Activated CD8-positive, alpha-beta T cell treated with anti-CD3 and anti-CD28 coated beads for 36 hours (primary cell): ENCODE data around the gene KCND3. TPM values are rescaled to one million over a fixed set of nuclear protein-coding genes. Genes with fewer than 3 reads are reported as not detected.

Experiments
- ATAC-seq: fragments of 200-7000 bp; cut with Tn5 transposase; one replicate; pipeline ENCODE4 v1.10.0; 2021; ENCODE audit warnings: mild to moderate bottlenecking, moderate library complexity
- CTCF ChIA-PET: fragments of 350-600 bp; sonication (Branson Sonifier 250); formaldehyde crosslinking; loops from one replicate; lab custom pipeline; 2021; ENCODE audit warnings: antibody characterized with exemption; lab: Charles Lee
- POLR2A ChIA-PET: fragments of 350-600 bp; sonication (Branson Sonifier 250); formaldehyde crosslinking; loops from one replicate; lab custom pipeline; 2021; ENCODE audit warnings: antibody characterized with exemption; lab: Charles Lee
- DNase-seq: peaks from one replicate; pipeline ENCODE4 v3.0.0-alpha.2; 2020
- H3K27ac Mint-ChIP-seq: one replicate; pipeline ENCODE4 v1.8.0; 2021; ENCODE audit warnings: mild to moderate bottlenecking, mixed read lengths
- H3K27me3 Mint-ChIP-seq: one replicate; pipeline ENCODE4 v1.8.0; 2021; ENCODE audit warnings: mixed read lengths
- H3K36me3 Mint-ChIP-seq: one replicate; pipeline ENCODE4 v1.8.0; 2021; ENCODE audit warnings: low read depth, mixed read lengths
- H3K4me1 Mint-ChIP-seq: one replicate; pipeline ENCODE4 v1.8.0; 2021; ENCODE audit warnings: low read depth, mixed read lengths
- H3K4me3 Mint-ChIP-seq: one replicate; pipeline ENCODE4 v1.8.0; 2021; ENCODE audit warnings: mild to moderate bottlenecking, moderate library complexity, mixed read lengths
- H3K9me3 Mint-ChIP-seq: one replicate; pipeline ENCODE4 v1.8.0; 2021; ENCODE audit warnings: mixed read lengths
- intact Hi-C: fragments of 100-400 bp; cut with micrococcal nuclease; formaldehyde crosslinking; loops from one replicate; pipeline ENCODE4 v1.10.0; 2022
- total RNA-seq, 2 experiments: library from RNA; stranded (reverse); gene quantifications; one replicate each; pipeline ENCODE4 v1.2.3, GENCODE V29; 2021
- TF ChIP-seq, protein P1 (sequence below): fragments of 200-600 bp; IDR thresholded peaks from one replicate; pipeline ENCODE4 v1.8.0; 2022; ENCODE audit warnings: antibody characterized with exemption, mild to moderate bottlenecking

Gene KCND3
- total RNA-seq, 2 experiments from 2014 or later = not detected

DNA sequence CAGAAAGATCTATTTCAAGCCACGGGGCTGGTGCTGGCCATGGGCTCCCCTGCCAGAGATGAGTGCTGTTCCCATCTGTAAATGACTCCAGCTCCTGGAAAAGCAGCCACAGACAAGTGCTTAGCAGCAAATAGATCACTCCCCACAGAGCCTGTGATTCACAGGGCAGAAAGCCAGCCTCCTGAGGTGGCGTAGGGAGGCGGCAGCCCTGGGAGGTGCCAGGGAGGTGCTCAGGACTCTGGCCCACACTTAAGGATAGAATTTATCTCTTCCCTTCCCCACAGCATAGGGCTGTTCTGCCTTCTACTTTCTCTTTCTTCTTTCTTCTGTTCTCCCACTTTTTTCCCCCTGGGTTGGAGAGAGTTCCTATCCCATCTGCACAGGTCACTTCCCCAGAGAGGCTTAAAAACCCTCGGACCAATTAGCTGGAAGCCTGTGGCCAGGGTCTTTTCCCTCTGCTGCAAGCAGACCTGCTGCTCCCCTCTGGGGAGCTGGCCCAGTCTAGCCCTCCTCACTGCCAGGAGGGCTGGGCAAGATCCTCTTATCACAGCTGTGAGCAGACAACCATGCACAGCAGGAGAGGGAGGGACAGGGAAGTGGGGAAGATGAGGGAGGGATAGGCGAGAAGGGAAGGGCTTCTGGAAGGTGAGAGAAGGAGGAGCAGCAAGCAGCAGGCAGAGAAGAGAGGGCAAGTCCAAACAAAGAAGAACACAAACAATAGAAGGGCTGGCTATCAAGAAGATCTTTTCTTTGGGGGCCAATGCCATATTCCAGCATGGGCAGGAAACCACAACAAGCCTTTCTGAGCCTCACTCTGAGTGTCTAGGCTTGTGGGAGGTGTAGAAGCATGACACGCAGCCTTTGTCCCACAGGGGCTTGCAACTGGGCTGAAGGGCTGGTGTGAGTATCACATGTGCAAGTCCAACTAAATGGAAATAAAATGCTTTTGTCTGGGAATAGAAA, 41.0 kb downstream of the KCND3 start:
- ChIA-PET CTCF (no interaction called here), POLR2A (no interaction called here)
- Mint-ChIP-seq H3K4me1 (peaks cover 3% of the 10 kb centered on the region), H3K27ac (no peak overlapping the region), H3K4me3 (no peak overlapping the region), H3K9me3 (no peaks in the 10 kb centered on the region), H3K36me3 (no peaks in the 10 kb centered on the region), H3K27me3 (peaks cover 13% of the 10 kb centered on the region)
- no peak for DNase-seq
- no peak for ATAC-seq
- intact Hi-C loops = no loop called here
- TF ChIP-seq, protein P1, sequence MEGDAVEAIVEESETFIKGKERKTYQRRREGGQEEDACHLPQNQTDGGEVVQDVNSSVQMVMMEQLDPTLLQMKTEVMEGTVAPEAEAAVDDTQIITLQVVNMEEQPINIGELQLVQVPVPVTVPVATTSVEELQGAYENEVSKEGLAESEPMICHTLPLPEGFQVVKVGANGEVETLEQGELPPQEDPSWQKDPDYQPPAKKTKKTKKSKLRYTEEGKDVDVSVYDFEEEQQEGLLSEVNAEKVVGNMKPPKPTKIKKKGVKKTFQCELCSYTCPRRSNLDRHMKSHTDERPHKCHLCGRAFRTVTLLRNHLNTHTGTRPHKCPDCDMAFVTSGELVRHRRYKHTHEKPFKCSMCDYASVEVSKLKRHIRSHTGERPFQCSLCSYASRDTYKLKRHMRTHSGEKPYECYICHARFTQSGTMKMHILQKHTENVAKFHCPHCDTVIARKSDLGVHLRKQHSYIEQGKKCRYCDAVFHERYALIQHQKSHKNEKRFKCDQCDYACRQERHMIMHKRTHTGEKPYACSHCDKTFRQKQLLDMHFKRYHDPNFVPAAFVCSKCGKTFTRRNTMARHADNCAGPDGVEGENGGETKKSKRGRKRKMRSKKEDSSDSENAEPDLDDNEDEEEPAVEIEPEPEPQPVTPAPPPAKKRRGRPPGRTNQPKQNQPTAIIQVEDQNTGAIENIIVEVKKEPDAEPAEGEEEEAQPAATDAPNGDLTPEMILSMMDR = no peak

- H3K27me3 Mint-ChIP-seq = peaks cover under 1% of the 10 kb centered on the region
- no peaks in the 10 kb centered on the region for H3K9me3 Mint-ChIP-seq
- intact Hi-C loops = no loop called here
- H3K36me3 Mint-ChIP-seq = no peaks in the 10 kb centered on the region
- TF ChIP-seq, protein P1 = no peak
- peaks cover 3% of the 10 kb centered on the region for H3K4me1 Mint-ChIP-seq
- no peak overlapping the region for H3K27ac Mint-ChIP-seq
- DNase-seq (no peak), ATAC-seq (no peak)
- CTCF ChIA-PET = no interaction called here
- POLR2A ChIA-PET = no interaction called here
- no peak overlapping the region for H3K4me3 Mint-ChIP-seq
Observed at GRCh38 chr1:111943846-111944749, 45.4 kb downstream of the KCND3 start.

- ChIA-PET CTCF (no interaction called here), POLR2A (no interaction called here)
- DNase-seq (no peak), ATAC-seq (no peak)
- intact Hi-C loops = no loop called here
- Mint-ChIP-seq H3K4me3 (no peak overlapping the region), H3K9me3 (no peaks in the 10 kb centered on the region), H3K27me3 (no peaks in the 10 kb centered on the region), H3K4me1 (no peaks in the 10 kb centered on the region), H3K27ac (no peak overlapping the region), H3K36me3 (no peaks in the 10 kb centered on the region)
- TF ChIP-seq, protein P1 = no peak
Observed at GRCh38 chr1:111943066-111943465, 46.4 kb downstream of the KCND3 start.

DNA sequence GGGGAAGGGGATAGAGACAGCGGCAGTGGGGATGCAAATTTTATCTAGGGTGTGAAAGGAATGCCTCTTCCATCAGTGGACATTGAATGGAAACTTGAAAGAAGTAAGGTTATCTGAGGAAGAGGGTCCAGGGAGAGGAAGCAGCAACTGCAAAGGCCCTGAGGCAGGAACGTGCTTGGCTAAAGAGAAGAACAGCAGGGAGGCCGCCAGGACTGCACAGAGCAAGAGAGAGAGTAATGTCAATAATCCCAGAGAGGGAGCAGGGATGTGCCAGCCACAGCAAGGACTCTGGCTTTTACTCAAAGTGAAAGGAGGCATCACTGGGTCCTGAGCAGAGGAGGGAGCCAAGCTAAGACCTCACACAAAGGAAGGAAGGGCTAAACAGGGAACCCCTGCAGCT, 50.9 kb downstream of the KCND3 start:
- Mint-ChIP-seq H3K4me1 (no peaks in the 10 kb centered on the region), H3K36me3 (no peaks in the 10 kb centered on the region), H3K27ac (no peak overlapping the region), H3K9me3 (no peaks in the 10 kb centered on the region), H3K27me3 (peaks cover 3% of the 10 kb centered on the region), H3K4me3 (no peak overlapping the region)
- TF ChIP-seq, protein P1 = no peak
- ChIA-PET CTCF (no interaction called here), POLR2A (no interaction called here)
- intact Hi-C loops = no loop called here
- DNase-seq = no peak
- ATAC-seq = no peak
